ENCODE data around the gene PRUNE1.

DNA sequence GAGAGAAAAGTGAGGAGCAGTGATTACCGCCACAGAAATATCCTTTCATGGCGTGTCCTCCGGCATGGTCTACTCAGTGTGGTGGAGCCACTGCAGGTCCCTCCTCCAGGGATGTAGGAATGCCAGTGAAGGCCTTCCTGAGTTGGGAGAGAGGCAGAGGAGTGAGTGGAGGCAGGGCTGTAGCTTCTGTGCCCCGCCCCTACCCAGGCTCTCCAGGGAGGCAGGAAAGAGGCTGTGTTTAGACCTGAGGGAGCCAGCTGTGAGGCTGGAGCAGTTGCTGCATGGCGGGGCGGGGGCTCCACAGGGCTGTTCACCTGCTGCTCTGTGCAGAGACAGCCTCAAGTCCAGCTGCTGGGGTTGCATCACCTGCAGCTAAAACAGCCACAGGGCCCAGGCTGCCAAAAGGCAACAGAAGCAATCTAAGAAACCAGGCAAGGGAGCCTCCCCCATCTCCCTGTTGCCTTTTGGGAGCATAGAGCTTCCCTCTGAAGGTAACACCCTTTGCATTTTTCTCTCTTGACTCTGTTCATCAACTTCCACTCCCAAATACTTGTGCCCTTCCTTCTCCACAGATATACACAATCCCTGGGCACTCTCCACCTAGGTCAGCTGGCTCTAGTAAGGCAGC lies 27.0 kb upstream of the PRUNE1 start:
- TF ChIP-seq, protein P1, sequence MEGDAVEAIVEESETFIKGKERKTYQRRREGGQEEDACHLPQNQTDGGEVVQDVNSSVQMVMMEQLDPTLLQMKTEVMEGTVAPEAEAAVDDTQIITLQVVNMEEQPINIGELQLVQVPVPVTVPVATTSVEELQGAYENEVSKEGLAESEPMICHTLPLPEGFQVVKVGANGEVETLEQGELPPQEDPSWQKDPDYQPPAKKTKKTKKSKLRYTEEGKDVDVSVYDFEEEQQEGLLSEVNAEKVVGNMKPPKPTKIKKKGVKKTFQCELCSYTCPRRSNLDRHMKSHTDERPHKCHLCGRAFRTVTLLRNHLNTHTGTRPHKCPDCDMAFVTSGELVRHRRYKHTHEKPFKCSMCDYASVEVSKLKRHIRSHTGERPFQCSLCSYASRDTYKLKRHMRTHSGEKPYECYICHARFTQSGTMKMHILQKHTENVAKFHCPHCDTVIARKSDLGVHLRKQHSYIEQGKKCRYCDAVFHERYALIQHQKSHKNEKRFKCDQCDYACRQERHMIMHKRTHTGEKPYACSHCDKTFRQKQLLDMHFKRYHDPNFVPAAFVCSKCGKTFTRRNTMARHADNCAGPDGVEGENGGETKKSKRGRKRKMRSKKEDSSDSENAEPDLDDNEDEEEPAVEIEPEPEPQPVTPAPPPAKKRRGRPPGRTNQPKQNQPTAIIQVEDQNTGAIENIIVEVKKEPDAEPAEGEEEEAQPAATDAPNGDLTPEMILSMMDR (IDR thresholded peaks at IDR 0.05; ENCODE audit: poor library complexity): no peak
- TF ChIP-seq EZH2 (IDR thresholded peaks at IDR 0.05; ENCODE audit: borderline replicate concordance) (no peak), EZH2phosphoT487 (IDR thresholded peaks at IDR 0.05; ENCODE audit: low read depth, severe bottlenecking, unreplicated experiment) (no peak)
